Suppressor macrophage treated with lipopolysaccharide for 1 hour (primary cell): ENCODE measurements around the gene SERPINB12.

Experiments
- DNase-seq, 3 donors: peaks; one replicate each; pipeline ENCODE4 v3.0.0-alpha.2; 2020 to 2022

SERPINB12 gene

DNA sequence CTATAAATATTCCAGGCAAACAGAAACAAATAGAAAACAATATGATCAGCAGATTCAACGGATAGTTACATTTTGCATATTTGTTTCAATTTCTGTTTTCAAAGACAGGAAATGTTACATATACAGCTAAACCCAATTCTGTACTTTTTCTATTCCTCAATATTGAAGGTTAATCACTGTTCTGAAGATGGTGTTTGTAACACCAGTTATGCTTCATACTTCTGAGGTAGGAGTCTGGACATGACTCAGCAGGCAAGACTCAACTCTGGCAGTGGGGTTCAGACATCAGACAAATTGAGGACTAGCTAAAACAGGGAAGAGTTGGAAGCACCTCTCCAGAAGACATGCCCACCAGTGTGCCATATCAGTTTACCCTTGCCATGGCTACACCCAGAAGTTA lies 61.6 kb downstream of the SERPINB12 start:
- peak; percentile 65 to 91 (median 81) for DNase-seq

GRCh38 chr18:63604791-63605567 lies 62.8 kb downstream of the SERPINB12 start:
- DNase-seq, result peak in 2 of 3 donors; percentile 20 to 25

DNA sequence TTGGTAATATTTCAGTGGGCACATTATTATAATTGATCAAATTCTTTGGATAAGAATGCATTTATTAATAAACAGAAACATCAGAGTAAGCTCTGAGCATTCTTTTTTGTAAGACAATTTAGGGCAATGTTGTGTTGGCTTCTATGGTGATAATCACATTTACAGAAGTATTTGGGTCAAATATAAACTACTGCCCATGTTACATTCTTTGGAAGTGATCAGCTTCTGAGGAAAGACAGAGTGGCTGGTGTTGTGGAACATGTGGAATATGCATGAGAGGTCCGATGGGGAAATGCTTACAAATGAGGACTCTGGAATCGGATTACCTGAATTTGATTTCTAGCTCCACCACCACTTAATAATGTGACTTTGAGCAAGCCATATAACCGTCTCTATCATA lies 64.4 kb downstream of the SERPINB12 start:
- no peak for DNase-seq

DNA sequence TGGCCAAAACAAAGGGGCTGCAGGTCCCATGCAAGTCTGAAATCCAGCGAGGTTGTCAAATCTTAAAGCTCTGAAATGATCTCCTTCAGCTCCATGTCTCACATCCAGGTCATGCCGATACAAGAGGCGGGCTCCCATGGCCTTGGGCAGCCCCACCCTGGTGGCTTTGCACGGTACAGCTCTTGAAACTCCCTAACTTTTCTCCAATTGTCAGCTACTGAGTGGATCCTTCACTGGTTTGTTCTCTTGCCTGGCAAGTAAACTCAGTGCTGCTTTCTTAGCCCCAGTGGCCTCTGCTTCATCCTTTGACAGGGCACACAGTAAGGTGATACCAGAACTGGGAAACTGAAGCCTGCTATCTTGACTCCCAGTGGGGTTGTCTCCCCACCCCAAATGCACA lies 71.3 kb downstream of the SERPINB12 start:
- no peak for DNase-seq

- DNase-seq, result no peak
Measured at GRCh38 chr18:63617049-63617914, 75.1 kb downstream of the SERPINB12 start.

DNA sequence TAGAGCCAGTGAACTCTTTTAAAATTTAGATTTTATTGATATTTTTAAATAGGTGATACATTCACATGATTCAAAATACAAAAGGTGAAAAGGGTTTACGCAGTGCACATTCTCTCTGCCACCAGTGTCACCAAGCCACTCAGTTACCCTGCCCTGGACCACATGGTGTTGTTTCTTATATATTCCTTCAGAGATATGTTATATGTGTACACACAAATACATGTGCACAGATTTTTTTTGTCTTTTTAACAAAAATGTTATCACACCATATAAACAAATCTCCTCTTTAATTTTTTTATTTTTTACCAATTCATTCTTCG lies 75.7 kb downstream of the SERPINB12 start:
- no peak for DNase-seq
